C4-2B (cell line): ENCODE data around the gene ANXA3.

ENCODE experiments used
- CTCF ChIP-seq: fragments of 450-650 bp; conservative IDR thresholded peaks from 2 replicates; pipeline ENCODE4 v1.5.1; 2017; ENCODE audit warnings: mild to moderate bottlenecking
- ZFX ChIP-seq: fragments of 450-650 bp; IDR thresholded peaks from 2 replicates; pipeline ENCODE4 v1.6.1; 2017

- no peak for TF ChIP-seq CTCF
- no peak for TF ChIP-seq ZFX
These were observed 105.4 kb downstream of the ANXA3 start for GRCh38 chr4:78656968-78657445.
